GM19397 (cell line): ENCODE data around the gene AGPAT1.
"Not testable (repeated sequence)": the region's sequence is repeated elsewhere in the genome, so short reads cannot be mapped to it uniquely, and the experiment has no call there.

Experiments
- ATAC-seq: cut with Tn5 transposase; IDR thresholded peaks from one replicate; pipeline ENCODE4 v1.9.1; 2021; ENCODE audit warnings: mild to moderate bottlenecking, moderate library complexity; ENCODE audit not compliant: unreplicated experiment

AGPAT1 gene

GRCh38 chr6:32151181-32151862 is 24.6 kb downstream of the AGPAT1 start:
- no peak for ATAC-seq

- no peak for ATAC-seq
Observed at GRCh38 chr6:32149932-32150870, 25.7 kb downstream of the AGPAT1 start.

GRCh38 chr6:32149092-32149755 is 26.7 kb downstream of the AGPAT1 start:
- ATAC-seq, result no peak

- ATAC-seq, result no peak
Observed at GRCh38 chr6:32148289-32149091, 27.4 kb downstream of the AGPAT1 start.

GRCh38 chr6:32147401-32148132 is 28.3 kb downstream of the AGPAT1 start:
- ATAC-seq, result no peak

- ATAC-seq, result no peak
Observed at GRCh38 chr6:32146687-32147086, 29.2 kb downstream of the AGPAT1 start.

- ATAC-seq, result no peak
Observed at GRCh38 chr6:32146287-32146686, 29.6 kb downstream of the AGPAT1 start.

GRCh38 chr6:32144238-32144637 is 31.6 kb downstream of the AGPAT1 start:
- ATAC-seq, result not testable (repeated sequence)

- no peak for ATAC-seq
Observed at GRCh38 chr6:32140420-32141046, 35.4 kb downstream of the AGPAT1 start.

- no peak for ATAC-seq
Observed at GRCh38 chr6:32139590-32139989, 36.3 kb downstream of the AGPAT1 start.

GRCh38 chr6:32137454-32137853 is 38.4 kb downstream of the AGPAT1 start:
- ATAC-seq, result no peak

- no peak for ATAC-seq
Observed at GRCh38 chr6:32133786-32134185, 42.1 kb downstream of the AGPAT1 start.

- ATAC-seq, result no peak
Observed at GRCh38 chr6:32132110-32132509, 43.8 kb downstream of the AGPAT1 start.

- no peak for ATAC-seq
Observed at GRCh38 chr6:32131439-32131948, 44.4 kb downstream of the AGPAT1 start.

GRCh38 chr6:32129297-32130088 is 46.4 kb downstream of the AGPAT1 start:
- ATAC-seq, result no peak

GRCh38 chr6:32128751-32129296 is 47.1 kb downstream of the AGPAT1 start:
- no peak for ATAC-seq

- ATAC-seq, result peak; percentile 81
Observed at GRCh38 chr6:32127717-32128592, 47.9 kb downstream of the AGPAT1 start, which contains the start of gene ATF6B. ATF6B (minus strand) TSS chr6:32128246; CDS start chr6:32128207, 39 bp downstream.
